CD4-positive, alpha-beta T cell treated with Interleukin-21 for 1 hour (primary cell): ENCODE data around the gene DPYD.
"Not testable (repeated sequence)": the region's sequence is repeated elsewhere in the genome, so short reads cannot be mapped to it uniquely, and the experiment has no call there.

Experiments used
- DNase-seq: peaks from one replicate; pipeline ENCODE4 v3.0.0-alpha.2; 2020

Gene DPYD

GRCh38 chr1:97349794-97350193 is 571.0 kb downstream of the DPYD start:
- not testable (repeated sequence) for DNase-seq

GRCh38 chr1:97348599-97349265 is 572.1 kb downstream of the DPYD start:
- DNase-seq = no peak

GRCh38 chr1:97340951-97341350 is 579.9 kb downstream of the DPYD start:
- DNase-seq = no peak

- no peak for DNase-seq
These were observed 582.5 kb downstream of the DPYD start for GRCh38 chr1:97338347-97338746.

- no peak for DNase-seq
These were observed 583.4 kb downstream of the DPYD start for GRCh38 chr1:97337250-97338030.

- no peak for DNase-seq
These were observed 586.4 kb downstream of the DPYD start for GRCh38 chr1:97334454-97334853.

GRCh38 chr1:97332716-97333115 is 588.1 kb downstream of the DPYD start:
- no peak for DNase-seq

- no peak for DNase-seq
These were observed 589.7 kb downstream of the DPYD start for GRCh38 chr1:97331165-97331564.

- DNase-seq = no peak
These were observed 606.1 kb downstream of the DPYD start for GRCh38 chr1:97314685-97315084.

GRCh38 chr1:97308131-97308530 is 612.7 kb downstream of the DPYD start:
- no peak for DNase-seq

- DNase-seq = no peak
These were observed 613.3 kb downstream of the DPYD start for GRCh38 chr1:97307568-97307967.

GRCh38 chr1:97307151-97307550 is 613.7 kb downstream of the DPYD start:
- DNase-seq = no peak

GRCh38 chr1:97306504-97306903 is 614.3 kb downstream of the DPYD start:
- DNase-seq = no peak

- DNase-seq = no peak
These were observed 616.5 kb downstream of the DPYD start for GRCh38 chr1:97304366-97304765.

GRCh38 chr1:97298966-97299365 is 621.9 kb downstream of the DPYD start:
- DNase-seq = no peak

GRCh38 chr1:97297611-97298010 is 623.2 kb downstream of the DPYD start:
- no peak for DNase-seq

- no peak for DNase-seq
These were observed 638.9 kb downstream of the DPYD start for GRCh38 chr1:97281962-97282361.

GRCh38 chr1:97277891-97278654 is 642.8 kb downstream of the DPYD start:
- DNase-seq = no peak

GRCh38 chr1:97271916-97272788 is 648.7 kb downstream of the DPYD start:
- DNase-seq = no peak

- no peak for DNase-seq
These were observed 650.1 kb downstream of the DPYD start for GRCh38 chr1:97270508-97271307.

GRCh38 chr1:97265630-97266029 is 655.2 kb downstream of the DPYD start:
- DNase-seq = no peak

GRCh38 chr1:97262842-97263241 is 658.0 kb downstream of the DPYD start:
- no peak for DNase-seq
